Naive thymus-derived CD4-positive, alpha-beta T cell (primary cell): ENCODE data around the gene RTP5. TPM values are rescaled to one million over a fixed set of nuclear protein-coding genes. Genes with fewer than 3 reads are reported as not detected.

Experiments used
- ATAC-seq: fragments of 150-1000 bp; cut with Tn5 transposase; 2 replicates; pipeline ENCODE4 v1.10.0; 2021; ENCODE audit warnings: mild to moderate bottlenecking, moderate library complexity
- CTCF ChIA-PET: fragments of 350-600 bp; sonication (Branson Sonifier 250); formaldehyde crosslinking; loops from one replicate; lab custom pipeline; 2021; ENCODE audit warnings: antibody characterized with exemption; lab: Charles Lee
- POLR2A ChIA-PET: fragments of 350-600 bp; sonication (Branson Sonifier 250); formaldehyde crosslinking; loops from one replicate; lab custom pipeline; 2021; ENCODE audit warnings: antibody characterized with exemption, inconsistent platforms; lab: Charles Lee
- DNase-seq, 9 donors: peaks; one replicate each; pipeline versions ENCODE4 v3.0.0 to v3.0.0-alpha.2; 2020 to 2022; ENCODE audit warnings: mixed read lengths in 1 of 9
- H3K27ac ChIP-seq: one replicate; pipeline ENCODE4 v1.7.0; 2013; ENCODE audit warnings: mild to moderate bottlenecking, low read depth, low read length, moderate library complexity
- H3K27me3 ChIP-seq, 2 donors: one replicate each; pipeline ENCODE4 v1.7.0; 2013; ENCODE audit warnings: low read length in 2 of 2, mild to moderate bottlenecking in 2 of 2, moderate library complexity in 2 of 2; ENCODE audit not compliant: control insufficient read depth in 2 of 2, insufficient read depth in 2 of 2
- H3K36me3 ChIP-seq, 3 experiments: 1 replicate in 2 of 3; 2 replicates in 1 of 3; pipeline ENCODE4 v1.7.0; 2013; ENCODE audit warnings: low read length in 3 of 3, mild to moderate bottlenecking in 3 of 3, moderate library complexity in 1 of 3; ENCODE audit not compliant: insufficient read depth in 3 of 3, control insufficient read depth in 2 of 3
- H3K4me1 ChIP-seq, 2 donors: one replicate each; pipeline ENCODE4 v1.7.0; 2013; ENCODE audit warnings: low read length in 2 of 2, mild to moderate bottlenecking in 2 of 2, moderate library complexity in 1 of 2; ENCODE audit not compliant: control insufficient read depth in 2 of 2, insufficient read depth in 2 of 2
- H3K4me3 ChIP-seq: 2 replicates; pipeline ENCODE4 v1.7.0; 2013; ENCODE audit warnings: mild to moderate bottlenecking, low read length
- H3K9me3 ChIP-seq, 3 experiments: 1 replicate in 2 of 3; 2 replicates in 1 of 3; pipeline ENCODE4 v1.7.0; 2013; ENCODE audit warnings: low read length in 3 of 3; ENCODE audit not compliant: control insufficient read depth in 2 of 3
- H3K27ac Mint-ChIP-seq, 9 donors: one replicate each; pipeline ENCODE4 v1.8.0; 2020 to 2022; ENCODE audit warnings: mixed read lengths in 9 of 9, mild to moderate bottlenecking in 8 of 9, moderate library complexity in 5 of 9, inconsistent platforms in 2 of 9
- H3K27me3 Mint-ChIP-seq, 5 donors: one replicate each; pipeline ENCODE4 v1.8.0; 2021 to 2022; ENCODE audit warnings: mixed read lengths in 5 of 5, mild to moderate bottlenecking in 1 of 5
- H3K36me3 Mint-ChIP-seq, 5 donors: one replicate each; pipeline ENCODE4 v1.8.0; 2020 to 2022; ENCODE audit warnings: mixed read lengths in 5 of 5, mild to moderate bottlenecking in 3 of 5, inconsistent platforms in 1 of 5
- H3K4me1 Mint-ChIP-seq, 7 donors: one replicate each; pipeline ENCODE4 v1.8.0; 2020 to 2022; ENCODE audit warnings: mixed read lengths in 7 of 7, mild to moderate bottlenecking in 3 of 7, inconsistent platforms in 1 of 7
- H3K4me3 Mint-ChIP-seq, 10 donors: one replicate each; pipeline ENCODE4 v1.8.0; 2020 to 2022; ENCODE audit warnings: mild to moderate bottlenecking in 10 of 10, mixed read lengths in 10 of 10, moderate library complexity in 6 of 10, inconsistent platforms in 2 of 10
- H3K9me3 Mint-ChIP-seq, 11 donors: one replicate each; pipeline ENCODE4 v1.8.0; 2020 to 2022; ENCODE audit warnings: mixed read lengths in 11 of 11, mild to moderate bottlenecking in 4 of 11, inconsistent platforms in 1 of 11, moderate library complexity in 1 of 11
- intact Hi-C, 2 donors: fragments of 100-400 bp; cut with micrococcal nuclease; formaldehyde crosslinking; loops; one replicate each; pipeline ENCODE4 v1.15.1; 2023
- polyA plus RNA-seq, 2 donors: library from polyadenylated mRNA; unstranded; fragments of 300-500 nt; fragmentation: Illumina TruSeq; gene quantifications; one replicate each; pipeline ENCODE4 v1.2.3, GENCODE V29; 2021
- total RNA-seq, 6 experiments: library from RNA in 5 of 6; stranded (reverse) in 5 of 6; gene quantifications; 1 replicate in 5 of 6; 2 replicates in 1 of 6; pipeline ENCODE4 v1.2.3 and lab custom pipeline; 2021 to 2026

The RTP5 gene
- total and polyA plus RNA-seq, 7 experiments from 2014 or later: 0.54 TPM; not detected in 6

GRCh38 chr2:241836292-241836691, 33.2 kb upstream of the RTP5 start:
- intact Hi-C loops: no loop called here
- no peak overlapping the region for H3K4me3 Mint-ChIP-seq
- no peak overlapping the region for H3K27ac Mint-ChIP-seq

GRCh38 chr2:241837197-241837965, 32.1 kb upstream of the RTP5 start:
- POLR2A ChIA-PET: no interaction called here
- DNase-seq (no peak), ATAC-seq (no peak)
- Mint-ChIP-seq H3K27ac (no peak overlapping the region), H3K4me1 (peaks cover 0 to 15% (median 6%) of the 10 kb centered on the region in 7 donors), H3K4me3 (no peak overlapping the region), H3K36me3 (peaks cover 0 to 2% (median 0%) of the 10 kb centered on the region in 5 donors), H3K27me3 (peaks cover 0 to 38% (median 0%) of the 10 kb centered on the region in 5 donors), H3K9me3 (peaks cover 0 to 2% (median 0%) of the 10 kb centered on the region in 11 donors)
- H3K27me3 ChIP-seq: no peaks in the 10 kb centered on the region
- intact Hi-C loops: no loop called here
- no peaks in the 10 kb centered on the region for H3K4me1 ChIP-seq
- no peak overlapping the region for H3K27ac ChIP-seq
- H3K9me3 ChIP-seq: no peaks in the 10 kb centered on the region
- CTCF ChIA-PET: interaction anchor here (1.0 kb wide), 1 partner anchor 9 kb away, joined by 3 read pairs; no protein-coding TSS in a partner anchor
- no peaks in the 10 kb centered on the region for H3K36me3 ChIP-seq
- no peak overlapping the region for H3K4me3 ChIP-seq

More at GRCh38 chr2:241836292-241836691, 33.2 kb upstream of the RTP5 start:
- H3K4me1 ChIP-seq: no peaks in the 10 kb centered on the region
- ChIA-PET POLR2A (no interaction called here), CTCF (interaction anchor here (0.6 kb wide), 1 partner anchor 185 kb away, joined by 3 read pairs; no protein-coding TSS in a partner anchor)
- H3K9me3 ChIP-seq: no peaks in the 10 kb centered on the region
- no peak overlapping the region for H3K27ac ChIP-seq
- no peak overlapping the region for H3K4me3 ChIP-seq
- DNase-seq (no peak), ATAC-seq (no peak)
- Mint-ChIP-seq H3K4me1 (peaks cover 0 to 15% (median 6%) of the 10 kb centered on the region in 7 donors), H3K36me3 (peaks cover 0 to 2% (median 0%) of the 10 kb centered on the region in 5 donors), H3K9me3 (no peaks in the 10 kb centered on the region), H3K27me3 (peaks cover 0 to 44% (median 0%) of the 10 kb centered on the region in 5 donors)
- no peaks in the 10 kb centered on the region for H3K27me3 ChIP-seq
- no peaks in the 10 kb centered on the region for H3K36me3 ChIP-seq

GRCh38 chr2:241841181-241842066, 28.1 kb upstream of the RTP5 start:
- peaks cover 0 to 2% (median 0%) of the 10 kb centered on the region in 11 donors for H3K9me3 Mint-ChIP-seq
- ATAC-seq (no peak), DNase-seq (no peak)
- Histone ChIP-seq H3K36me3 (no peaks in the 10 kb centered on the region), H3K4me3 (no peak overlapping the region), H3K9me3 (no peaks in the 10 kb centered on the region), H3K4me1 (peaks cover 20 to 28% of the 10 kb centered on the region in 2 donors), H3K27me3 (no peaks in the 10 kb centered on the region), H3K27ac (no peak overlapping the region)
- H3K27ac Mint-ChIP-seq: peak overlapping the region in 1 of 9 donors; percentile 38
- peak overlapping the region in 2 of 10 donors; percentile 38 to 45 for H3K4me3 Mint-ChIP-seq
- H3K36me3 Mint-ChIP-seq: peaks cover 0 to 2% (median 0%) of the 10 kb centered on the region in 5 donors
- peaks cover 0 to 20% (median 0%) of the 10 kb centered on the region in 5 donors for H3K27me3 Mint-ChIP-seq
- H3K4me1 Mint-ChIP-seq: peaks cover 24 to 44% (median 31%) of the 10 kb centered on the region in 7 donors
- ChIA-PET POLR2A (interaction anchor here (0.6 to 0.9 kb wide), 3 partner anchors 38 to 203 kb away, joined by 3 to 6 read pairs (median 3); no protein-coding TSS in a partner anchor), CTCF (interaction anchor here (1.4 kb wide), 1 partner anchor 38 kb away, joined by 4 read pairs; no protein-coding TSS in a partner anchor)
- intact Hi-C loops: loop anchor here in 1 of 2 donors (5.0 kb wide), 1 partner anchor 41 kb away; no protein-coding TSS in a partner anchor

GRCh38 chr2:241842067-241842415, 27.5 kb upstream of the RTP5 start:
- H3K4me1 ChIP-seq: peaks cover 20 to 28% of the 10 kb centered on the region in 2 donors
- Mint-ChIP-seq H3K4me1 (peaks cover 25 to 39% (median 32%) of the 10 kb centered on the region in 7 donors), H3K27ac (peak overlapping the region in 2 of 9 donors; percentile 26 to 88), H3K36me3 (peaks cover 0 to 2% (median 0%) of the 10 kb centered on the region in 5 donors), H3K9me3 (peaks cover 0 to 2% (median 0%) of the 10 kb centered on the region in 11 donors), H3K27me3 (peaks cover 0 to 17% (median 0%) of the 10 kb centered on the region in 5 donors), H3K4me3 (peak overlapping the region in 1 of 10 donors; percentile 21)
- CTCF ChIA-PET: no interaction called here
- POLR2A ChIA-PET: interaction anchor here (0.6 to 0.9 kb wide), 2 partner anchors 101 to 137 kb away, joined by 3 to 6 read pairs; no protein-coding TSS in a partner anchor
- no peak for DNase-seq
- intact Hi-C loops: loop anchor here in 1 of 2 donors (5.0 kb wide), 1 partner anchor 40 kb away; no protein-coding TSS in a partner anchor
- H3K9me3 ChIP-seq: no peaks in the 10 kb centered on the region
- no peaks in the 10 kb centered on the region for H3K36me3 ChIP-seq
- H3K27me3 ChIP-seq: no peaks in the 10 kb centered on the region
- H3K4me3 ChIP-seq: no peak overlapping the region
- ATAC-seq: no peak
- H3K27ac ChIP-seq: no peak overlapping the region

DNA sequence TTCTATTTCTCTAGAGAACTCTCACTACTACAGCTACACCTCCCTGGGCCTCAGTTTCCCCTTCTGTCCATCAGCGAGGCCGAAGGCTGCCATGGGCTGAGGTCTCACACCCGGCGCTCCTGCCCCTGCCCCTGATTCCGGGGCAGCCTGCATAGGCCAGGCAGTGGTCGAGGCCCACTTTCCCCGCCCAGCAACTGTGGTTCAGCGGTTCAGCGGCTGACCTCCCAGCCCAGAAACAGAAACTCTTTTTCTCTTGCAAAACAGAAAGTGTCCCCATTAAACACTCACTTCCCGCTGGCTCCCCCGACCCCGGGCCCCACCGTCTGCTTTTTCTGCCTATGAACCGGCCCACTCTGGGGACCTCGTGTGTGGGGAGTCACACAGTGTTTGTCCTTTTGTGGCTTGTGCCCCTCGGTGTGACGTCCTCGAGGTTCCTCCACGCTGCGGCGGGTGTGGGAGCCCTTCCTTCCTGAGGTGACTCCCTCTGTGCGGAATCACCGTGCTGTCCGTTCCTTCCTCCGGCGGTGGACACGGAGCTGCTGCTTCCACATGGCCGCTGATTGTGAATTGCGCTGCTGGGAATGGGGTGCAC, 26.8 kb upstream of the RTP5 start:
- Histone ChIP-seq H3K36me3 (no peaks in the 10 kb centered on the region), H3K4me3 (peak overlapping the region; percentile 47), H3K27me3 (no peaks in the 10 kb centered on the region), H3K9me3 (no peaks in the 10 kb centered on the region), H3K4me1 (peaks cover 20 to 28% of the 10 kb centered on the region in 2 donors), H3K27ac (peak overlapping the region; percentile 16)
- DNase-seq (peak in 2 of 9 donors; percentile 12 to 57), ATAC-seq (peak; percentile 77)
- Mint-ChIP-seq H3K36me3 (peaks cover 0 to 2% (median 0%) of the 10 kb centered on the region in 5 donors), H3K27ac (peak overlapping the region; percentile 38 to 88 (median 76)), H3K9me3 (peaks cover 0 to 2% (median 0%) of the 10 kb centered on the region in 11 donors), H3K27me3 (peaks cover 0 to 10% (median 0%) of the 10 kb centered on the region in 5 donors), H3K4me1 (peaks cover 21 to 37% (median 32%) of the 10 kb centered on the region in 7 donors), H3K4me3 (peak overlapping the region; percentile 60 to 81 (median 76))
- POLR2A ChIA-PET: interaction anchor here (0.6 kb wide), 1 partner anchor 102 kb away, joined by 3 read pairs; no protein-coding TSS in a partner anchor
- intact Hi-C loops: loop anchor here in 1 of 2 donors (5.0 kb wide), 1 partner anchor 40 kb away; no protein-coding TSS in a partner anchor
- CTCF ChIA-PET: no interaction called here
